Breast epithelium (tissue), 4 donors: ENCODE results near the gene HADH. TPM values are rescaled to one million over a fixed set of nuclear protein-coding genes. Genes with fewer than 3 reads are reported as not detected.
A peak's percentile ranks its signal among the peaks of the same experiment; 100 is the strongest.

ENCODE experiments used
- DNase-seq, 2 donors: peaks; one replicate each; pipeline ENCODE4 v3.0.0-alpha.2; 2019; ENCODE audit warnings: low spot score in 2 of 2
- H3K27ac ChIP-seq, 2 donors: fragments of 200-600 bp; sonication (generic) in 1 of 2; one replicate each; pipeline ENCODE4 v1.5.1; 2016 to 2019; ENCODE audit warnings: mild to moderate bottlenecking in 1 of 2
- H3K27me3 ChIP-seq, 2 donors: fragments of 200-600 bp; sonication (generic) in 1 of 2; one replicate each; pipeline versions ENCODE4 v1.5.1 to v1.6.0; 2017 to 2019; ENCODE audit warnings: control low read depth in 1 of 2, mild to moderate bottlenecking in 1 of 2
- H3K36me3 ChIP-seq: fragments of 200-600 bp; one replicate; pipeline ENCODE4 v1.5.1; 2019
- H3K4me1 ChIP-seq, 2 donors: fragments of 200-600 bp; sonication (generic); one replicate each; pipeline ENCODE4 v1.5.1; 2016 to 2019; ENCODE audit warnings: control low read depth in 1 of 2
- H3K4me3 ChIP-seq, 3 donors: fragments of 200-600 bp; sonication (generic); 1 replicate in 2 of 3; 2 replicates in 1 of 3; pipeline ENCODE4 v1.5.1; 2016 to 2019; ENCODE audit warnings: mild to moderate bottlenecking in 3 of 3, moderate library complexity in 2 of 3
- H3K9me3 ChIP-seq, 2 donors: fragments of 200-600 bp; sonication (generic) in 1 of 2; one replicate each; pipeline ENCODE4 v1.5.1; 2016 to 2019; ENCODE audit warnings: control low read depth in 1 of 2
- CTCF ChIP-seq, 3 donors: fragments of 450-650 bp; IDR thresholded peaks; one replicate each; pipeline ENCODE4 v1.5.1; 2016 to 2017; ENCODE audit warnings: antibody characterized with exemption in 3 of 3, mild to moderate bottlenecking in 3 of 3, moderate library complexity in 3 of 3
- POLR2A ChIP-seq: fragments of 450-650 bp; IDR thresholded peaks from one replicate; pipeline ENCODE4 v1.6.1; 2016; ENCODE audit warnings: antibody characterized with exemption, mild to moderate bottlenecking, moderate library complexity
- POLR2AphosphoS5 ChIP-seq, 3 donors: sonication (generic); formaldehyde crosslinking; IDR thresholded peaks; one replicate each; pipeline ENCODE4 v1.6.1; 2017; ENCODE audit warnings: antibody characterized with exemption in 3 of 3
- intact Hi-C: fragments of 100-400 bp; cut with DNase I; formaldehyde crosslinking; loops from one replicate; pipeline ENCODE4 v1.15.1; 2023; ENCODE audit warnings: low total_unique reads
- total RNA-seq, 3 donors: library from RNA; depleted of rRNA; stranded (reverse); fragments of >200 nt; gene quantifications; one replicate each; pipeline ENCODE4 v1.1.0, GENCODE V29; 2016

HADH gene
- total RNA-seq, 3 donors from 2014 or later: 48.8 to 152 (median 77.7) TPM

DNA sequence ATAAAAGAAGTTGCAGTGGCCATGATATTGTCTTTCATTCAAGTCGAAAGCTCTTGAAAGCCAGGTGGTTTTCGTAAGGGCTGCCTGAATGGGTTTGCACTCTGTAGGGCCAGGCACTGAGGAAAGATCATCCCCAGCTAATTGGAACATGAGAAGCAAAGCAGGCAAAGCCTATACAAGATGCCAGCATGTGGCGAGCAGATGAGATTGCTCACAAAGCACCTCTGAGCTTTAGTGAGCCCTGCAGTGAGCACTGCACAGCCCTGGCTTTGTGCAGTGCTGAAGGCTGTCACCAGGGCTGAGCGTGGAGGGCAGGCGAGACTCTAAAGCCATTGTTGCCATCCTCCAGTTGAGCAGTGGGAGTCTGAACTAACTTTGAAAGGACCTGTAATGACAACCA is 53.8 kb downstream of the HADH start:
- intact Hi-C loops: no loop called here
- H3K36me3 ChIP-seq: no peaks in the 10 kb centered on the region
- H3K4me3 ChIP-seq: no peak overlapping the region
- TF ChIP-seq CTCF (IDR thresholded peaks at IDR 0.05) (no peak), POLR2AphosphoS5 (IDR thresholded peaks at IDR 0.05) (no peak), POLR2A (no peak)
- no peak for DNase-seq
- H3K4me1 ChIP-seq: no peaks in the 10 kb centered on the region
- H3K27ac ChIP-seq: no peak overlapping the region
- H3K9me3 ChIP-seq: no peaks in the 10 kb centered on the region
- no peaks in the 10 kb centered on the region for H3K27me3 ChIP-seq

- H3K36me3 ChIP-seq: no peaks in the 10 kb centered on the region
- no peak for DNase-seq
- H3K4me3 ChIP-seq: no peak overlapping the region
- H3K27me3 ChIP-seq: no peaks in the 10 kb centered on the region
- no peak overlapping the region for H3K27ac ChIP-seq
- intact Hi-C loops: no loop called here
- no peaks in the 10 kb centered on the region for H3K4me1 ChIP-seq
- TF ChIP-seq POLR2A (no peak), CTCF (IDR thresholded peaks at IDR 0.05) (no peak), POLR2AphosphoS5 (IDR thresholded peaks at IDR 0.05) (no peak)
- H3K9me3 ChIP-seq: no peaks in the 10 kb centered on the region
Observed at GRCh38 chr4:108044951-108045686, 55.4 kb downstream of the HADH start.

GRCh38 chr4:108045687-108046024 is 56.0 kb downstream of the HADH start:
- intact Hi-C loops: no loop called here
- TF ChIP-seq POLR2AphosphoS5 (IDR thresholded peaks at IDR 0.05) (no peak), CTCF (IDR thresholded peaks at IDR 0.05) (no peak), POLR2A (no peak)
- H3K27me3 ChIP-seq: no peaks in the 10 kb centered on the region
- no peaks in the 10 kb centered on the region for H3K36me3 ChIP-seq
- H3K9me3 ChIP-seq: no peaks in the 10 kb centered on the region
- H3K4me3 ChIP-seq: no peak overlapping the region
- H3K27ac ChIP-seq: no peak overlapping the region
- DNase-seq: peak; percentile 57 to 65
- no peaks in the 10 kb centered on the region for H3K4me1 ChIP-seq

DNA sequence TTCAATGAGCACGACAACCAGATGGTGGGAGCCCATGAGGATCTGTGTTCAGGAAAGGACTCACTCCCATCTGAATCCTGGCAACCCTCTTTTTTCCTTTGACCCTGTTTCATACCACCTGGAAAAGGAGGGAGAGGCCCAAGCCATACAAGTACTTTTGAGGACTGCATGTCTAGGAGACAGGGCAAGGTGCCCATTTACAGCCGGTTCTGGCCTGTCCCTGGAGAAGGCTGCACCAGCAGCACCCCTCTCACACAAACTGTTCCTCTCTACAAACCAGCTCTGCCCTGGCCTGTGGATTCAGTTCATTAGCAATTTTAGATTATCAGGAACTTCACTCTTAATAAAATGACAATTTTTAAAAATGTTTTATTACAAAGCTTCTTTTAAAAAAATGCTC is 57.5 kb downstream of the HADH start:
- Histone ChIP-seq H3K27ac (no peak overlapping the region), H3K9me3 (no peaks in the 10 kb centered on the region), H3K4me1 (no peaks in the 10 kb centered on the region), H3K36me3 (no peaks in the 10 kb centered on the region), H3K4me3 (no peak overlapping the region), H3K27me3 (no peaks in the 10 kb centered on the region)
- no peak for DNase-seq
- TF ChIP-seq CTCF (IDR thresholded peaks at IDR 0.05): no peak
- no peak for TF ChIP-seq POLR2AphosphoS5 (IDR thresholded peaks at IDR 0.05)
- TF ChIP-seq POLR2A: no peak
- intact Hi-C loops: no loop called here

- H3K27ac ChIP-seq: no peak overlapping the region
- H3K4me3 ChIP-seq: no peak overlapping the region
- no peaks in the 10 kb centered on the region for H3K36me3 ChIP-seq
- TF ChIP-seq POLR2A: no peak
- TF ChIP-seq POLR2AphosphoS5 (IDR thresholded peaks at IDR 0.05): no peak
- no peak for TF ChIP-seq CTCF (IDR thresholded peaks at IDR 0.05)
- H3K27me3 ChIP-seq: no peaks in the 10 kb centered on the region
- intact Hi-C loops: no loop called here
- H3K4me1 ChIP-seq: no peaks in the 10 kb centered on the region
- no peak for DNase-seq
- no peaks in the 10 kb centered on the region for H3K9me3 ChIP-seq
Observed at GRCh38 chr4:108048157-108048556, 58.5 kb downstream of the HADH start.
